Neural cell (in vitro differentiated cells): ENCODE results near the gene PRSS58. TPM values are rescaled to one million over a fixed set of nuclear protein-coding genes. Genes with fewer than 3 reads are reported as not detected.

Experiments
- H2AFZ ChIP-seq: fragments of 200-600, 300-800 bp; sonication (generic), shearing (Covaris generic); 2 replicates; pipeline ENCODE4 v1.6.0; 2014; ENCODE audit warnings: low read depth, mild to moderate bottlenecking, antibody characterized with exemption, low read length, moderate library complexity
- H3F3A ChIP-seq: fragments of 200-600 bp; shearing (Covaris generic); 2 replicates; pipeline ENCODE4 v1.6.1; 2016; ENCODE audit warnings: mild to moderate bottlenecking, moderate library complexity, mixed read lengths, antibody characterized with exemption, low read length; ENCODE audit not compliant: insufficient read depth, poor library complexity, severe bottlenecking
- H3K27ac ChIP-seq: fragments of 200-600, 300-800 bp; sonication (generic), shearing (Covaris generic); 2 replicates; pipeline ENCODE4 v1.5.1; 2014; ENCODE audit warnings: mild to moderate bottlenecking, low read length, moderate library complexity
- H3K27me3 ChIP-seq: fragments of 300-800, 200-600 bp; sonication (generic), shearing (Covaris generic); 2 replicates; pipeline ENCODE4 v1.6.0; 2014; ENCODE audit warnings: mild to moderate bottlenecking, low read depth, low read length, moderate library complexity; ENCODE audit not compliant: insufficient read depth
- H3K36me3 ChIP-seq: fragments of 300-800, 200-600 bp; sonication (generic), shearing (Covaris generic); 2 replicates; pipeline ENCODE4 v1.5.1; 2014; ENCODE audit warnings: mild to moderate bottlenecking, antibody characterized with exemption, low read length, moderate library complexity; ENCODE audit not compliant: insufficient read depth
- H3K4me2 ChIP-seq: fragments of 300-800, 200-600 bp; sonication (generic), shearing (Covaris generic); 2 replicates; pipeline ENCODE4 v1.6.0; 2014; ENCODE audit warnings: mild to moderate bottlenecking, low read length
- H3K4me3 ChIP-seq: fragments of 300-800, 200-600 bp; sonication (generic), shearing (Covaris generic); 2 replicates; pipeline ENCODE4 v1.5.1; 2014; ENCODE audit warnings: mild to moderate bottlenecking, low read length, moderate library complexity
- H3K79me2 ChIP-seq: fragments of 200-600 bp; shearing (Covaris generic); replicated peaks from 2 replicates; pipeline ENCODE4 v1.6.0; 2014; ENCODE audit warnings: mild to moderate bottlenecking, low read length, moderate library complexity; ENCODE audit not compliant: insufficient read depth
- H3K9ac ChIP-seq: fragments of 300-800, 200-600 bp; sonication (generic), shearing (Covaris generic); 2 replicates; pipeline ENCODE4 v1.6.1; 2016; ENCODE audit warnings: mild to moderate bottlenecking, low read length, mixed read lengths
- H3K9me2 ChIP-seq: fragments of 200-600 bp; shearing (Covaris generic); 2 replicates; pipeline ENCODE4 v1.6.1; 2016; ENCODE audit warnings: mild to moderate bottlenecking, low read length, mixed read lengths; ENCODE audit not compliant: insufficient read depth
- H3K9me3 ChIP-seq: fragments of 200-600, 300-800 bp; sonication (generic), shearing (Covaris generic); 2 replicates; pipeline ENCODE4 v1.6.1; 2016; ENCODE audit warnings: mild to moderate bottlenecking, mixed run types, low read length, moderate library complexity, mixed read lengths
- H4K20me1 ChIP-seq: fragments of 200-600 bp; shearing (Covaris generic); 2 replicates; pipeline ENCODE4 v1.6.1; 2016; ENCODE audit warnings: mild to moderate bottlenecking, mixed run types; ENCODE audit not compliant: insufficient read depth
- CTCF ChIP-seq: fragments of 450-650 bp; IDR thresholded peaks from 2 replicates; pipeline ENCODE4 v1.5.1; 2014; ENCODE audit warnings: antibody characterized with exemption, mild to moderate bottlenecking, moderate library complexity; ENCODE audit not compliant: poor library complexity, severe bottlenecking
- EP300 ChIP-seq: fragments of 450-650 bp; conservative IDR thresholded peaks from 2 replicates; pipeline ENCODE4 v1.6.1; 2014; ENCODE audit warnings: antibody characterized with exemption, mild to moderate bottlenecking, moderate library complexity; ENCODE audit not compliant: poor library complexity, severe bottlenecking
- EZH2 ChIP-seq: fragments of 200-600, 300-800 bp; shearing (Covaris generic), sonication (generic); IDR thresholded peaks from 2 replicates; pipeline ENCODE4 v1.6.1; 2014; ENCODE audit warnings: antibody characterized with exemption, low read length, borderline replicate concordance, mild to moderate bottlenecking; ENCODE audit not compliant: insufficient read depth, poor library complexity, severe bottlenecking
- MXI1 ChIP-seq: fragments of 450-650 bp; conservative IDR thresholded peaks from 2 replicates; pipeline ENCODE4 v1.6.1; 2014; ENCODE audit warnings: antibody characterized with exemption, mild to moderate bottlenecking; ENCODE audit not compliant: poor library complexity, severe bottlenecking
- POLR2AphosphoS5 ChIP-seq: IDR thresholded peaks from 2 replicates; pipeline ENCODE4 v1.6.1; 2012
- RAD21 ChIP-seq: fragments of 450-650 bp; conservative IDR thresholded peaks from 2 replicates; pipeline ENCODE4 v1.6.1; 2014; ENCODE audit warnings: antibody characterized with exemption, mild to moderate bottlenecking, moderate library complexity
- REST ChIP-seq: IDR thresholded peaks from 2 replicates; pipeline ENCODE4 v1.6.1; 2012; ENCODE audit warnings: borderline replicate concordance
- SMC3 ChIP-seq: fragments of 450-650 bp; conservative IDR thresholded peaks from 2 replicates; pipeline ENCODE4 v1.6.1; 2014; ENCODE audit warnings: antibody characterized with exemption, mild to moderate bottlenecking, moderate library complexity; ENCODE audit not compliant: poor library complexity
- TAF1 ChIP-seq: IDR thresholded peaks from 2 replicates; pipeline ENCODE4 v1.6.1; 2012; ENCODE audit warnings: low read depth
- polyA plus RNA-seq: library from polyadenylated mRNA; depleted of rRNA; stranded (reverse); fragments of >200 nt; gene quantifications from 2 replicates; pipeline ENCODE4 v1.2.3, GENCODE V29; 2014

The PRSS58 gene
- polyA plus RNA-seq, 1 donor from 2014 or later, result not detected

- H3F3A ChIP-seq, result no peaks in the 10 kb centered on the region
- no peak overlapping the region for H3K27ac ChIP-seq
- H3K9ac ChIP-seq, result no peak overlapping the region
- H3K4me2 ChIP-seq, result no peak overlapping the region
- no peaks in the 10 kb centered on the region for H3K79me2 ChIP-seq
- no peaks in the 10 kb centered on the region for H4K20me1 ChIP-seq
- H3K27me3 ChIP-seq, result no peaks in the 10 kb centered on the region
- no peak overlapping the region for H3K4me3 ChIP-seq
- no peak overlapping the region for H2AFZ ChIP-seq
- no peaks in the 10 kb centered on the region for H3K36me3 ChIP-seq
- H3K9me3 ChIP-seq, result no peaks in the 10 kb centered on the region
- no peak for TF ChIP-seq RAD21
- TF ChIP-seq EP300, result no peak
- H3K9me2 ChIP-seq, result no peaks in the 10 kb centered on the region
Observed at GRCh38 chr7:142298009-142298408, 40.2 kb upstream of the PRSS58 start.

GRCh38 chr7:142280263-142280662 is 22.4 kb upstream of the PRSS58 start:
- H3K27ac ChIP-seq, result no peak overlapping the region

More at GRCh38 chr7:142280263-142280662, 22.4 kb upstream of the PRSS58 start:
- no peak overlapping the region for H3K4me3 ChIP-seq
- H3K9me2 ChIP-seq, result no peaks in the 10 kb centered on the region
- no peak overlapping the region for H3K9ac ChIP-seq
- H2AFZ ChIP-seq, result no peak overlapping the region
- no peaks in the 10 kb centered on the region for H3F3A ChIP-seq
- no peaks in the 10 kb centered on the region for H3K9me3 ChIP-seq
- TF ChIP-seq RAD21, result no peak
- no peak for TF ChIP-seq REST
- no peak for TF ChIP-seq TAF1
- no peak for TF ChIP-seq EP300
- TF ChIP-seq POLR2AphosphoS5, result no peak
- no peak for TF ChIP-seq SMC3
- no peak for TF ChIP-seq EZH2
- no peak for TF ChIP-seq MXI1
- TF ChIP-seq CTCF, result no peak
- H3K4me2 ChIP-seq, result no peak overlapping the region
- no peaks in the 10 kb centered on the region for H3K27me3 ChIP-seq
- H3K36me3 ChIP-seq, result no peaks in the 10 kb centered on the region
- no peaks in the 10 kb centered on the region for H3K79me2 ChIP-seq
- H4K20me1 ChIP-seq, result no peaks in the 10 kb centered on the region
